ENCODE measurements around the gene SREBF2. TPM values are rescaled to one million over a fixed set of nuclear protein-coding genes. Genes with fewer than 3 reads are reported as not detected.

SREBF2 gene
- total and polyA plus RNA-seq, 2 of the 8 experiments (the other 6 are each of a cell fraction or from before 2014, with no cell fraction given): 125 to 144 TPM

DNA sequence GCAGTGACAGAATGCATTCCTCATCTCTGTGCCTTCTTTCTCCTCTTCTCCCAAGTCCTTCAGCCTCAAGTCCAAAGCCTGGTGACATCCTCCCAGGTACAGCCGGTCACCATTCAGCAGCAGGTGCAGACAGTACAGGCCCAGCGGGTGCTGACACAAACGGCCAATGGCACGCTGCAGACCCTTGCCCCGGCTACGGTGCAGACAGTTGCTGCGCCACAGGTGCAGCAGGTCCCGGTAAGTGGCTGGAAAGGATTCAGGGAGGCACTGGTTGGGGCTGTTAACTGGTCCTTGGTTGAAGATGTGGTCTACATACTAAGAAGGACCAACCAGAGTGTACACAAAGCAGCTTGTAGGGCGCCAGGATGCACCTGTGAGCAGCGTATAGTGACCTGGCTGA, 35.7 kb downstream of the SREBF2 start (continued):
- TF ChIP-seq, protein P1, sequence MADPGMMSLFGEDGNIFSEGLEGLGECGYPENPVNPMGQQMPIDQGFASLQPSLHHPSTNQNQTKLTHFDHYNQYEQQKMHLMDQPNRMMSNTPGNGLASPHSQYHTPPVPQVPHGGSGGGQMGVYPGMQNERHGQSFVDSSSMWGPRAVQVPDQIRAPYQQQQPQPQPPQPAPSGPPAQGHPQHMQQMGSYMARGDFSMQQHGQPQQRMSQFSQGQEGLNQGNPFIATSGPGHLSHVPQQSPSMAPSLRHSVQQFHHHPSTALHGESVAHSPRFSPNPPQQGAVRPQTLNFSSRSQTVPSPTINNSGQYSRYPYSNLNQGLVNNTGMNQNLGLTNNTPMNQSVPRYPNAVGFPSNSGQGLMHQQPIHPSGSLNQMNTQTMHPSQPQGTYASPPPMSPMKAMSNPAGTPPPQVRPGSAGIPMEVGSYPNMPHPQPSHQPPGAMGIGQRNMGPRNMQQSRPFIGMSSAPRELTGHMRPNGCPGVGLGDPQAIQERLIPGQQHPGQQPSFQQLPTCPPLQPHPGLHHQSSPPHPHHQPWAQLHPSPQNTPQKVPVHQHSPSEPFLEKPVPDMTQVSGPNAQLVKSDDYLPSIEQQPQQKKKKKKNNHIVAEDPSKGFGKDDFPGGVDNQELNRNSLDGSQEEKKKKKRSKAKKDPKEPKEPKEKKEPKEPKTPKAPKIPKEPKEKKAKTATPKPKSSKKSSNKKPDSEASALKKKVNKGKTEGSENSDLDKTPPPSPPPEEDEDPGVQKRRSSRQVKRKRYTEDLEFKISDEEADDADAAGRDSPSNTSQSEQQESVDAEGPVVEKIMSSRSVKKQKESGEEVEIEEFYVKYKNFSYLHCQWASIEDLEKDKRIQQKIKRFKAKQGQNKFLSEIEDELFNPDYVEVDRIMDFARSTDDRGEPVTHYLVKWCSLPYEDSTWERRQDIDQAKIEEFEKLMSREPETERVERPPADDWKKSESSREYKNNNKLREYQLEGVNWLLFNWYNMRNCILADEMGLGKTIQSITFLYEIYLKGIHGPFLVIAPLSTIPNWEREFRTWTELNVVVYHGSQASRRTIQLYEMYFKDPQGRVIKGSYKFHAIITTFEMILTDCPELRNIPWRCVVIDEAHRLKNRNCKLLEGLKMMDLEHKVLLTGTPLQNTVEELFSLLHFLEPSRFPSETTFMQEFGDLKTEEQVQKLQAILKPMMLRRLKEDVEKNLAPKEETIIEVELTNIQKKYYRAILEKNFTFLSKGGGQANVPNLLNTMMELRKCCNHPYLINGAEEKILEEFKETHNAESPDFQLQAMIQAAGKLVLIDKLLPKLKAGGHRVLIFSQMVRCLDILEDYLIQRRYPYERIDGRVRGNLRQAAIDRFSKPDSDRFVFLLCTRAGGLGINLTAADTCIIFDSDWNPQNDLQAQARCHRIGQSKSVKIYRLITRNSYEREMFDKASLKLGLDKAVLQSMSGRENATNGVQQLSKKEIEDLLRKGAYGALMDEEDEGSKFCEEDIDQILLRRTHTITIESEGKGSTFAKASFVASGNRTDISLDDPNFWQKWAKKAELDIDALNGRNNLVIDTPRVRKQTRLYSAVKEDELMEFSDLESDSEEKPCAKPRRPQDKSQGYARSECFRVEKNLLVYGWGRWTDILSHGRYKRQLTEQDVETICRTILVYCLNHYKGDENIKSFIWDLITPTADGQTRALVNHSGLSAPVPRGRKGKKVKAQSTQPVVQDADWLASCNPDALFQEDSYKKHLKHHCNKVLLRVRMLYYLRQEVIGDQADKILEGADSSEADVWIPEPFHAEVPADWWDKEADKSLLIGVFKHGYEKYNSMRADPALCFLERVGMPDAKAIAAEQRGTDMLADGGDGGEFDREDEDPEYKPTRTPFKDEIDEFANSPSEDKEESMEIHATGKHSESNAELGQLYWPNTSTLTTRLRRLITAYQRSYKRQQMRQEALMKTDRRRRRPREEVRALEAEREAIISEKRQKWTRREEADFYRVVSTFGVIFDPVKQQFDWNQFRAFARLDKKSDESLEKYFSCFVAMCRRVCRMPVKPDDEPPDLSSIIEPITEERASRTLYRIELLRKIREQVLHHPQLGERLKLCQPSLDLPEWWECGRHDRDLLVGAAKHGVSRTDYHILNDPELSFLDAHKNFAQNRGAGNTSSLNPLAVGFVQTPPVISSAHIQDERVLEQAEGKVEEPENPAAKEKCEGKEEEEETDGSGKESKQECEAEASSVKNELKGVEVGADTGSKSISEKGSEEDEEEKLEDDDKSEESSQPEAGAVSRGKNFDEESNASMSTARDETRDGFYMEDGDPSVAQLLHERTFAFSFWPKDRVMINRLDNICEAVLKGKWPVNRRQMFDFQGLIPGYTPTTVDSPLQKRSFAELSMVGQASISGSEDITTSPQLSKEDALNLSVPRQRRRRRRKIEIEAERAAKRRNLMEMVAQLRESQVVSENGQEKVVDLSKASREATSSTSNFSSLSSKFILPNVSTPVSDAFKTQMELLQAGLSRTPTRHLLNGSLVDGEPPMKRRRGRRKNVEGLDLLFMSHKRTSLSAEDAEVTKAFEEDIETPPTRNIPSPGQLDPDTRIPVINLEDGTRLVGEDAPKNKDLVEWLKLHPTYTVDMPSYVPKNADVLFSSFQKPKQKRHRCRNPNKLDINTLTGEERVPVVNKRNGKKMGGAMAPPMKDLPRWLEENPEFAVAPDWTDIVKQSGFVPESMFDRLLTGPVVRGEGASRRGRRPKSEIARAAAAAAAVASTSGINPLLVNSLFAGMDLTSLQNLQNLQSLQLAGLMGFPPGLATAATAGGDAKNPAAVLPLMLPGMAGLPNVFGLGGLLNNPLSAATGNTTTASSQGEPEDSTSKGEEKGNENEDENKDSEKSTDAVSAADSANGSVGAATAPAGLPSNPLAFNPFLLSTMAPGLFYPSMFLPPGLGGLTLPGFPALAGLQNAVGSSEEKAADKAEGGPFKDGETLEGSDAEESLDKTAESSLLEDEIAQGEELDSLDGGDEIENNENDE (IDR thresholded peaks at IDR 0.05; ENCODE audit: insufficient replicate concordance, low read length): no peak
- TF ChIP-seq RAD21 (IDR thresholded peaks at IDR 0.05 in 1 of 2, conservative IDR thresholded peaks at IDR 0.05 in 1 of 2; ENCODE audit: low read depth in 2 of 2, low read length in 2 of 2) (no peak), HDAC2 (IDR thresholded peaks at IDR 0.05; ENCODE audit: borderline replicate concordance in 1 of 2, low read depth in 2 of 2, low read length in 2 of 2) (no peak), SIX5 (IDR thresholded peaks at IDR 0.05; ENCODE audit: low read depth, low read length) (no peak), SAP30 (IDR thresholded peaks at IDR 0.05; ENCODE audit: insufficient read depth, insufficient replicate concordance, low read length) (no peak), TBP (IDR thresholded peaks at IDR 0.05; ENCODE audit: low read depth, low read length) (no peak)

Data from H1 (cell line).